NCI-H2081 treated with DMSO at 0.1 percent for 48 hours (cell line): ENCODE results near the gene DIPK1A.
"Not testable (repeated sequence)": the region's sequence is repeated elsewhere in the genome, so short reads cannot be mapped to it uniquely, and the experiment has no call there.

Experiments
- DNase-seq: peaks from one replicate; lab custom pipeline; 2025; lab: John Stamatoyannopoulos, UW

DIPK1A gene

DNA sequence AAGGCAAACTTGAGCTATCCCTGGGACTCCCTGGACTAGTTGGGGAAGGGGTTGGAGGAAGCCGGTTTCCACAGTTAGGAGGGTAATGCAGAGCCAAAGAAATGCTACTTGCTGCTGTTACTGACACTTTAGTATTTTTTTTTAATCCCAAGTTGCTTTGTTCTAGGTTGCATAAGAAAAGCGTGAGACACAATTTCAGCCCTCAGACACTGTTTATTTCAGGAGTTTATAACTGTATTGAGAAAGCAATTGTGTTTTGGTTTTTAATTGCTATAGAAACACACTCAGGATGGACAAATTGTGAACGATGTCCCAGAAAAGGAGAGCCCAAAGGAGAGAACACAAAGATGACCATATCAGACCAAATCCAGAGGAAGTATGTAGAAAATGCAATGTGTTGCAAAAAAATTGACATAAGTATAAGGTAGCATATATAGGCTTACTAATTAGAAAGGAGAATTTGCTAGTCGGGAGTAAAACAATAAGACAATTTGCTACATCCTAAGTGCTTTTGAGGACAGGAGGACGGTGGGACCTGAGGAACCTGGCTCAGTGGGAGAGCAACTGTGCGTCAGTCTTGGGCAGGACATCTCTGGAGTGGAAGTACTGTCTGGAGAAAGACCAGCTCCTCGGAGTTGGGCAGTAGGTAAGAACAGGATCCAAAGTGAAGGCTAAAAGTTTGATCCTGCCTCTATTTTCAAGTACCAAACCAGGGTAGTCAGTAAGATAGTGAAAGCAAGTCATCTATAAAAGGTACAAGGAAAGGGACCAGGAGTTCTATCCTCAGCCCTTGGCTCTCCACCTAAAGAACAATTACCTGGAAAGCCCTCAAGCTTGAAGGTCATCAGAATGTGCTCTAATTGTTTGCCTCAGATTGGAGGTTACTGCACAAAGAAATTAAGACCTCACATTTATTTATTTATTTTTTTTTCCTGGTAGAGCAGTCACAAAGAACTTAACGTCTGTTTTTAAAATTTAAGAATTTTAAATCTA, 39.9 kb downstream of the DIPK1A start:
- DNase-seq: no peak

- no peak for DNase-seq
Measured at GRCh38 chr1:92916899-92917298, 44.4 kb downstream of the DIPK1A start.

DNA sequence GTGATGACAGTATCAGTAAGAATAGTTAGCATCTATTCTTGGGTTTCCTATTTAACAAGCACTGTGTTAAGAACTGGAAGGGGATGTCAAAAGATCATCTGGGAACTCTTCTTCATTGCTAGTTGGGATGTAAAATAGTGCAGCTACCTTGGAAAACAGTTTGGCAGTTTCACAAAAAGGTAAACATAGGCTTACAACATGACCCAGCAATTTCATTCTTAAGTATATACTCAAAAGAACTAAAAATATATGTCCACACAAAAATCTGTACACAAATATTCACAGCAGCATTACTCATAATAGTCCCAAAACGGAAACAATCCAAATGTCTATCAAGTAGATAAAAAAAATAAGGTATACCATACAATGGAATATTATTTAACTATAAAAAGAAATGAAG, 45.7 kb downstream of the DIPK1A start:
- DNase-seq: no peak

DNA sequence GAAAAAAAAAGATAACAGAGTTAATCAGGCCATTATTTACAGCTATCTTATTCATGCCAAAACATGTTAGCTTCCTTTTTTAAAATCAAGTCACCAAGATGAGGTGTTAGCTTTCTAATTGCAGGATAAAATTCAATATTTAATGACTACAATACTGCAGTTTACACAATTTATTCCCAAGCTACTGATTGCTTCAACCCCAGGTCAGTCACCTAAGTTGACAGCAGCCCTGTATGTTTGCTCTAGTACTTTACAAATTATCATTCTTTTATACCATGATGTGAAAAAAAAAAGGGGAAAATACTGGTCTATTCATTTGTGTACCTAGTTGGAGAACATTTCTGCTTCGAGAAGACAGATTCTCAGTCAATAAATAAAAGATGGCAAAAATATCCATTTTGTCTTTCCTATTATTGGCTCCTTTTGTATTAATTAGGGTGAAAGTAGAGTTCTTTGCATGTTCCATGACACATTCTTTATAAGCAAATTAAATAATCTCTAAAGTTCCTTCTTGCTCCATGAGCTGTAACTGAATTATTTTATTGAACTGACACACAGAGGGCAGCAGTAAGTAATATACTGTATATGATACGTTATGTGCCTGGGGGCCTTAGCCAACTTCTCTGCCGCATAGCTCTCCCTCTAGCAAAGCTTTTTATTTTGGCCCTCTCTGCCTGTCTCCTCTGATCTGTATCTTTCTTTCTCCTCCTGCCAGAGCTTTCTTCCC, 48.0 kb downstream of the DIPK1A start:
- DNase-seq: no peak

GRCh38 chr1:92910081-92910480, 51.2 kb downstream of the DIPK1A start:
- no peak for DNase-seq

DNA sequence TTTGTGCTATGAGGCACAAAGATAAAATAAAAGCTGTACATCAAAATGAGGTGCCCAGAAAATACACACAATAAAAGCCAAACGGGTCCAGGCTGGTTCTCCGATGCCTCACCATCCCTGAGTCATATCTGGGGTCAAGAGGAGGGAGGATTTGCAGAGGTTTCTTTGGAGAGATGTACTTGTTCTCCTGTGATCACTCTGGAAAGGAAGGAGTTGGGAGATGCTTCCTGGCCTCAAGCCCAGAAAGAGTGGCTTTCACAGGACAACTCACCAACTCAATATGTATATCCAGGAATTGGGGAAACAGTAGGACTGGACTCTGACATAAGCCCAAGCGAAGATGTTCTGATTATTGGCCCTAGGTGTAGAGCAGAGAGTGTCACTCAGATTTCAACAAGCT, 51.9 kb downstream of the DIPK1A start:
- no peak for DNase-seq

GRCh38 chr1:92907949-92908684, 53.1 kb downstream of the DIPK1A start:
- DNase-seq: no peak

GRCh38 chr1:92903765-92904164, 57.5 kb downstream of the DIPK1A start:
- no peak for DNase-seq

DNA sequence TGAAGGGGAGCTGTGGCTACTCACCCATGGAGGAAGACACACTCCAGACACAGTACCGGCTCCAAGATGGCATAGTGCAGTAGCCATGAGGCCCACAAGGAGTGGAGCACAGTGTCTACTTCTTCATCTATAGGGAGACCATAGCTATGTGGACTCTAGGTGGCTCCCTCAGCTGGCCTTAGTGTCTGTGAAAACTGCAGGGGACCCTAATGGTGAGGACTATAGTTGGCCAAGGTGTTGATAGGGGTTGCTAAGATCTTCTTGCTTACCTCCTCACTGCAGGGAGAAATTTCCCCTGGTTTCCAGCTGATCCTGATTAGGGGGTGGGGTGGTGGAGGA, 58.9 kb downstream of the DIPK1A start:
- DNase-seq: no peak

DNA sequence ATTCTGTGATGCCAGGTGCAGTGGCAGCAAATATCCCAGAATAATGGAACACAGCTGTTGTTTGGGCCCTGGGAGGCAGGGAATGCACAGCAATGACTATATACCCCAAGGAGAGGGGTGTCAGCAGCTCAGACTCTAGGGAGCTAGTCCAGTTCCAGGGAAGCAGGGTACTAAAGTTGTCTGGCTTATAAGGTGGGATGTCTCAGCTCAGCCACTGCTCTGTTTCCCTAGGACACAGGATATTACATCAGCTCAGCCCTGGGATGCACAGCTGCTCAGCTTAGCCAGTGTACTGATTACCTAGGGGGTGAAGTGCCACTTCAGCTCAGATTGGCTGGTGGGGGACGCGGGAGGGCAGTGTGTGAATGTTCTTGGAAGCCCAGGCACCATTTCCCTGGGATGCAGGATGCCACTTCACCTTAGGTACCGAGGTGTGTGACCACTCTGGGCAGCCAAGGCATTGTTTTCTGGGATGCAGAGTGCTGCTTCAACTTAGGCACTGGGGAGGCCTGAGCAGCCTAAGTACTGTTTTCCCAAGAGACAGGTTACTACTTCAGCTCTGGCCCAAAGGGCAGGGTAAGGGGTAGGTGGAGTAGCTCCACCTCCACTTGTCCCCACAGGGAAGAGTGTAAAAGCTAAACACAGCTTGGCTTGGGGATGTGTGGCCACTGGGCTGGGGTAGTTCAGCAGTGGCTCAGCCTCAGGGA, 59.4 kb downstream of the DIPK1A start:
- DNase-seq: no peak

- no peak for DNase-seq
Measured at GRCh38 chr1:92901126-92901525, 60.1 kb downstream of the DIPK1A start.

DNA sequence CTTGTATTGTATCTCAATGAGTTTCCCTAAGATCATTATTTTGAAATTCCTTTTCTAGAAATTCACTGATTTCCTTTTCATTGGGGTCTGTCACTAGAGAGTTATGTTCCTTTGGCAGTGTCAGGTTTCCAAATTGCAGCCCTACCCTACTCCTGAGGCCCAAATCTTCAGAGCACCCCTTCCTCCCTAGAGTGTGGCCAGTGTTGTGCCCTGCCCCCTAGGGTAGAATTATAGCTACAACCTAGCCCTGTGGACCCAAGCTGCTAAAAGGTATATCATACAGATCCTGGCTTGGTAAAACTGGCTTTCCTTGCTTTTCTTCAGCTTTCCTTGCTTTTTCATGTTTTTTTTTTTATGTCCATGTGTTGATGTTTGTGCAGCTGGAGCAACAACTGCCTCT, 60.7 kb downstream of the DIPK1A start:
- no peak for DNase-seq

DNA sequence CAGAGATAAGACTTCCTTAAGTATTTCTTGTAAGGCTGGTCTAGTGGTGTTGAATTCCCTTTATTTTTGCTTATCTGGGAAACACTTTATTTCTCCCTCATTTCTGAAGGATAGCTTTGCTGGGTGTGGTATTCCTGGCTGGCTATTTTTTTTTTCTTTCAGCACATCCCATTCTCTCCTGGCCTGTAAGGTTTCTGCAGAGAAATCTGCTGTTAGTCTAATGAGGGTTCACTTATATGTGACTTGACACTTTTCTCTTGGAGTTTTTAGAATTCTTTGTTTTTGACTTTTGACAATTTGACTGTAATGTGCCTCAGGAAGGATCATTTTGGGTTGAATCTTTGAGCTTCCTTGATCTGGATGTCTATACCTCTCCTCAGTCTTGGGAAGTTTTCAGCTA, 61.5 kb downstream of the DIPK1A start:
- DNase-seq: no peak

DNA sequence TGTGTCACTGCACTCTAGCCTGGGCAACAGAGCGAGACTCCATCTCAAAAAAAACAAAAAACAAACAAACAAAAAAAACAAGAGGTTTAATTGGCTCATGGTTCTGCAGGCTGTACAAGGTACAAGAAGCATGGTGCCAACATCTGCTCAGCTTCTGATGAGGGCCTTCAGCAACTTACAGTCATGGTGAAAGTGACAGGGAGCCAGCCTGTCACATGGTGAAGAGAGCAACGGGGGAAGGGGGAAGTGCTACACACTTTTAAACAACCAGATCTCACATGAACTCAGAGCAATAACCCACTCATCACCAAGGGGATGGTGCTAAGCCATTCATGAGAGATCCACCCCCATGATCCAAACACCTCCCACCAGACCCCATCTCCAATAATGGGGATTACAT, 63.2 kb downstream of the DIPK1A start:
- not testable (repeated sequence) for DNase-seq

GRCh38 chr1:92887465-92887864, 73.8 kb downstream of the DIPK1A start:
- no peak for DNase-seq

GRCh38 chr1:92886886-92887419, 74.3 kb downstream of the DIPK1A start:
- no peak for DNase-seq

DNA sequence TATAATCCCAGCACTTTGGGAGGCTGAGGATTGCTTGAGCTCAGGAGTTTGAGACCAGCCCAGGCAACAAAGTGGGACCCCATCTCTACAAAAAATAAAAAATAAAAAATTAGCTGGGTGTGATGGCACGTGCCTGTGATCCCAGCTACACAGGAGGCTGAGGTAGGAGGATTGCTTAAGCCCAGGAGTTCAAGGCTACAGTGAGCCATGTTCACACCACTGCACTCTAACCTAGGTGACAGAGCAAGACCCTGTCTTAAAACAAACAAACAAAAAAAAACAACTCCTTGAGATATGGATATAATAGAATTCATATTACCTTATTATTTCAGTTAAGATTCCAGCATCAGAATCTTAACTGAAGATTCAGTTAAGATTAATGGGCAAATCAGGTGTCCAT, 77.1 kb downstream of the DIPK1A start:
- no peak for DNase-seq

- no peak for DNase-seq
Measured at GRCh38 chr1:92883297-92883696, 78.0 kb downstream of the DIPK1A start.

- no peak for DNase-seq
Measured at GRCh38 chr1:92882819-92883218, 78.4 kb downstream of the DIPK1A start.

GRCh38 chr1:92881391-92881790, 79.9 kb downstream of the DIPK1A start:
- DNase-seq: no peak

- DNase-seq: no peak
Measured at GRCh38 chr1:92879316-92879968, 81.8 kb downstream of the DIPK1A start.
